Hematopoietic multipotent progenitor cell treated with erythropoietin and hydrocortisone succinate and interleukin-3 and kit ligand, for 15 days (in vitro differentiated cells): ENCODE results near the gene CDRT4.
A peak's percentile ranks its signal among the peaks of the same experiment; 100 is the strongest.
"Not testable (repeated sequence)": the region's sequence is repeated elsewhere in the genome, so short reads cannot be mapped to it uniquely, and the experiment has no call there.

Source experiments
- DNase-seq: peaks from one replicate; pipeline ENCODE4 v3.0.0-alpha.2; 2015; ENCODE audit warnings: low spot score

Gene CDRT4

DNA sequence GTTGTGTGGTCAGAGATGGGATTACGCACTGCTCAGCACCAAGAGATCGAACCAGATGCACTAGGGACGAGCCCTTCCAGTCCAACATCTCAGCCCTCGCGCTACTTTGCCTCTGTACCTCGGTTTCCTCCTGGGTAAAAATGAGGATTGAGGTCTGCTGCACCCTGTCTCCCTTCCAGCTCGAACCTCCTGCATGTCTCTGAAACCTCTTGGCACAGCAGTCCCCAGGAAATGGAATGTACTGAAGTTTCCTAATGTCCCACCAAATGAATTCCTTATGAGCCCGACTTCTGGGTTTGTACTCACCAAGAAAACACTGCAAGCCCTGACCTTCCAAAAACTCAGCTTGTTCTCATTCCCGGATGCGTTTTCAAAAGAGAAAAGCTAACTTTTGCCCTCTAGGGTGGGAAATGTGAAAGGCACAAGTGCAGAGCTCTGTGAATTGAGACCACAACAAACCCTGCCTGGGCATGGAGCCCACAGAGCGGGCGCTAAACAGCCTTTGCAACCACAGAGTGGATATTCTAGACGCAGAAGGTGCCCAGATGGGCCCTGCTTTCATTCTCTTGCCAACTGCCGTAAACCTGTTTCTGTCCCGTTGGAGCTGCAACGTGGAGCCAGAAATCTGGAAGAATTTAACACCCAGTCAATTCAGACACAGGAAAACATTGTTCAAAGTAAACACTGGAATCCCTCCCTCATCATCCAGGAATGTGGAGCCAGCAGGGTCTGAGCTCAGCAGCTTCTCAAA is 10.3 kb downstream of the CDRT4 start:
- no peak for DNase-seq

GRCh38 chr17:15456496-15456895 is 10.9 kb downstream of the CDRT4 start:
- DNase-seq, result no peak

- DNase-seq, result no peak
These were observed 13.1 kb downstream of the CDRT4 start for GRCh38 chr17:15454346-15454745.

DNA sequence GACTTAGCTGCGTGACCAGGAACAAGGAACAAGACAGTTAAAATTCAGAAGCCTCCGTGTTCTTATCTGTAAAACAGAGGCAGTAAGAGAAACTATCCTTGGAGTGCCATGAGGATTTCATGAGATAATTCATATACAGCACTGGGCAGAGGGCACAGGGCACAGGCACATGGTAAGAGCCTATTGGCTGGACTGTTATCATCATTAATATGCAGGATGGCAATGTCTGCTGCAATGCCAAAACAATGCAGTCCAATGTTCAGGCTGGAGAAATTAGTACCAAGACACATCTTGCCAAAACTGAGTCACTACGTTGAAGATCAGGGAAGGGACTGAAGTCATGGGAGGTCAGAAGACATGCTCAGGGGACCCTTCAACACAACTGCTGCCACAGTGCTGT is 13.6 kb downstream of the CDRT4 start:
- no peak for DNase-seq

GRCh38 chr17:15453246-15453645 is 14.2 kb downstream of the CDRT4 start:
- no peak for DNase-seq

- DNase-seq, result no peak
These were observed 14.7 kb downstream of the CDRT4 start for GRCh38 chr17:15452746-15453145.

- DNase-seq, result no peak
These were observed 15.7 kb downstream of the CDRT4 start for GRCh38 chr17:15451680-15452079.

- DNase-seq, result no peak
These were observed 18.9 kb downstream of the CDRT4 start for GRCh38 chr17:15448580-15448956.

- DNase-seq, result no peak
These were observed 19.4 kb downstream of the CDRT4 start for GRCh38 chr17:15447928-15448579.

- DNase-seq, result peak; percentile 11
These were observed 21.4 kb downstream of the CDRT4 start for GRCh38 chr17:15446036-15446435.

DNA sequence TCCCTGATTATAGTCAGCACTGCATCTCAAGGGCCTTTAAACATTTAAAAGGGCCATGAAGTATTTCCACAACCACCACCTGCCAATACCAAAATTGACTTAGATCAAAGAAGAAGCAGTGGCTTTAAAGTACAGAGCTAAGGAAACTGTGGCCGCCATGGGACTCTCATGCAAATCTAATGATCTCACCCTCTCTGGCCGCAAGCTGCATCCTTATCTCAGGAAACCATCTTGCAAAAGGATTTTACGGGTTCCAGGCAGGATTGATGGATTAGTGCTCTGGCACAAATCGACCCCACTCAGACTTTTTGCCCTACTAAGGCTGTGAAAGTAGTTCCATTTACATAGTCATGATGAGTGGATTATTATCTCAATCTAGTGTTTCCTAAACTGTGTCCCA is 22.6 kb downstream of the CDRT4 start:
- DNase-seq, result no peak

GRCh38 chr17:15442311-15443180 is 24.9 kb downstream of the CDRT4 start:
- DNase-seq, result no peak

DNA sequence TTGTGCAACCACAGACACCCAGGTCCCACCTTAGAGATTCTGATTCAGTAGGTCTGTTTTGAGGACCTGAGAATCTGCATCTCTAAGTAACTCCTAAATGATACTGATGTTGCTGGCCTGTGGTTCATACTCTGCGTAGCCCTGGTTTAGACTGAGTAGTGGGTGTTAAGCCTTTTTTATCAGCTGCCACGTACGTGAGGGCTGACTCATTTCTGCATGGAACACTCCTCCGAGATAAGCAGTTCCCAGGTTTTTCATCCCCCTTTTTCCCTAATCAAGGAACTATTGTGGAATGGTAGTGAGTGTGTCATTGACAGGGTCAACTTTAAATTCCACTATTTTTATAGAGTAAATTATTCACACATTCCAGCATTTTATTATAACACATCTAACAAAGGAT is 26.1 kb downstream of the CDRT4 start:
- DNase-seq, result no peak

DNA sequence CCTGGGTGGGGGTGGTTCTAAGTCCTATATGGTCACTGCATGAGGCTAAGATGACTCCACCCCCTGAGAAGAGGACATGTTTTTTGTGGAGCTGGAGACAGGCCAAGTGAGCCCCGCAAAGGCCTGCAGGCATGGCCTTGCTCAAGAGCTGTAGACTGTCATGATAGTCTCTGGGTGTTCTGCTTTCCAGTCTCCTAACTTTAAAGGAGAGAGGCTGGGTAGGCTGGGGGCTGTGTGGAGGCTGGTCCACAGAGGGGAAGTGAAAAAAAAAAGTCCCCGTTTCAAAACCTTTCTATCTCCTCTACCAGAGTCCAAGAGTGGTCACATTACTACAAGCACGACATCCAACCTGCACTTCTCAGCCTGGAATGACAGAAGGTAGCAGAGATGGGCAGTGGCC is 27.1 kb downstream of the CDRT4 start:
- no peak for DNase-seq

DNA sequence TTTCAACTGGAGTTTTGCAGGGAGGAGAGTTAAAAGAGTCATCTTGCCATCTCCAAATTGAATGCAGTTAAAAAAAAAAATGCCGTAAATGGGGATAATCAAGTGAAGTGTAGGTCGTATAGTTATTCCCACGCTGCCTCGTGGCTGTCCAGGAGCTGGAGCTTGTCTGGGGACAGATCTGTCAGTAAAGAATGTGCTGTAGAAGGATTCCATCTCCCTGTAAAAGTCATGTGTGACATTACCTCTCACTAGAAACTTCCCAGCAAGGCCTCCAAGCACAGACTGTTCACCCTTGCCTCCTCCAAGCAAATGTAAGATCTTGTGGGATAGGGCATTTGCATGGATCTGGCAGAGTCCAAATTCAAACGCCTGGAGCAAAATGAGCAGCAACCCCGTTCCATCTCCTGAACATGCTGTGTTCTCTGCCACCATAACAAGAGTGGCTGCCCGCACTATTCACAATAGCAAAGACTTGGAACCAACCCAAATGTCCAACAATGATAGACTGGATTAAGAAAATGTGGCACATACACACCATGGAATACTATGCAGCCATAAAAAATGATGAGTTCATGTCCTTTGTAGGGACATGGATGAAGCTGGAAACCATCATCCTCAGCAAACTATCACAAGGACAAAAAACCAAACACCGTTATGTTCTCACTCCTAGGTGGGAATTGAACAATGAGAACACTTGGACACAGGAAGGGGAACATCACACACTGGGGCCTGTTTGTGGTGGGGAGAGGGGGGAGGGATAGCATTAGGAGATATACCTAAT is 28.0 kb downstream of the CDRT4 start:
- DNase-seq, result not testable (repeated sequence)

DNA sequence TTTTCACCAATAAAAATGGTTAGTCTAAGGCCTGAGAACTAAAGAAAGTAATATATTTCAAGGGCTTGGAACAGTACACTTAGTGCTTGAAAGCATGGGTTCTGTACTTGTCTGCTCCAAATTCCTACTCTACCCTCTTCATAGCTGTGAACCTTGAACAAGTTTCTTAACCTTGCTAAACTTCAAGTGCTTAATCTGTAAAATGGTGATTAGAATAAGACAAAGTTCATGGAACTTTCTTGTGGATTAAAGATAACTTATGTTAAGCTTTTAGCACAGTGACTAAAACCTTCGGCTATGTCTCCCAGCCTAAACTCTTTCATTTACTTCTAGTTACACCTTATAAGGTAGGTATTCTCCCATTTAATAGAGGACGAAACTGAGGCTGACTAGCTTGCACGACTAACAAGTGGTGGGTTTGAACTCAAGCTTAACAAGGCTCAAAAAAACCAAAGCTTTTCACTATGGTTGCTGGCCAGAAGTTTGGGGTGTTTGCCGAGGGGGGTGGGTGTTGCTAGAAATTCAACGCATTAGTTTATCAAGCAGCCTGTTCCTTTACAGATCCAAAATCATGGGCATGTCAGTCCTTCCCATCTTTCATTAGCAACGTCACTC is 28.8 kb downstream of the CDRT4 start:
- DNase-seq, result no peak

DNA sequence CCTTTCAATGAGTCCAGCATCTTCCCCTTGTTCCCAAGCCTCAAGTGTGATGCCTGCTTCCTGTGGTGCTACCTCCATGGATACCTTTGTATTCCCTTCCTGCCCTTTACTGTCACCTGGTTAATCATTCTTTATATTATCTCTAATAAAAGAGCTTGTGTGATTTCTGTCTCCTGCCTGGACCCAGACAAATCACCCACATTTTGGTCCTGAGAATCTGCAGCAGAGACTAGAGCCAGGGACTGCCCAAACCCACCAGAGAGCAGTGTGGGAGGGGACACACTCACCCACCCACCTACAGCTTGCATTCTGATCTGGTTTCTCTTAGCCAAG is 30.2 kb downstream of the CDRT4 start:
- no peak for DNase-seq

DNA sequence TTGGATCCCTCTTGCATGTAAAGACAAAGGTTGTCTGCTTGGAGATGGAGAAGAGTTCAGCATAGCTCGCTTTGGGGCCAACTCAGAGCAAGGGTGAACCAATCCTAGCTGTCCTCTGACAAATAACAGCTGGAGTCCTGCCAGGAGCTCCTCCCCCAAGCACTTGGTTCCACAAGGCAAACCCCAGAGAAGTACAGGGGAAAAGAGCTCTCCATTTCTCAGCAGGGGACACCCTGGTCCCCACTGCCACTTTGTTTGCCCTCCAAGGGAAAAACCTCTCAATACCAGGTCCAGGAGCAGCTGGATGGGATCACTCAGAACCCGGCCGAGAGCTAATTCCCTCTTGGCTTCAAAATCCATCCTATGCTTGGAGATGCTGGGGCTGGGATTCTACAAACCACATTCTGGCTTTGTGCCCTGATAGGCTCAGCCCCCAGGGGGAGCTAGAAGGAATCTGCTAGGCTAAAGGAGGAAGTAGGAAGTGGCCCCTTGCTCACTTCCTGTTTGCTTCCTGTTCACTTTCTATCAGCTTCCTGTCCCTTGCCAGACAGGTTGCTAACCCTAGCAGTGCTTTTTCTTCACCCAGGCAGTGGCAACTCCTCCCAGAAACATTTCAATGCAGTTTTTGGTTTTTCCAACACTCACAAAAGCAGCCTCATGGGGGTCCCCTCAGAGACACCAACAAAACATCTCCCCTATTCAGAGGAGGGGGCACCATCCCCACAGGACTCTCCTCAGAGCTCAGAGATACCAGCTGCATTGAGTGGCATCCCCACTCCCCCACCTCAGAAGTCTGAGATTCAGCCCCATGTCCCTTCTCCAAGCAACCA is 30.7 kb downstream of the CDRT4 start:
- DNase-seq, result peak; percentile 48

DNA sequence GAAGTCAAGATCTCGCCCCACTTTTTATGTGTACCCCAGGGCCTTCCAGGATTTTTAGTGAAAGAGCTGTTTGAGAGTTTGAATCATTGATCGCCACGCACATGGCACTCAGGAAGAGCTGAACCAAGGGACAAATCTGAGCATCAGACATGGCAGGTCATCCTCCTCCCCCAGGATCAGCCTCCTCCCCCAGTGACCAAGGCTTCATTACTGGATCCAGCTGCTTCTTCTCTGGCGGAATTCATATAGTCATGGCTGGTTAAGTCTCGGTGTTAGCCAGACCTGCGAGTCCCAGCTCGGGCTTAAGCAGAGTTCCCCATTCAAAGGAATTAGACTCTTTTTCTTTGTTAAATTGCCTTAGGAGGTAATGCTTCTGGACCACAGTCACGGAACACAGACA is 32.5 kb downstream of the CDRT4 start:
- no peak for DNase-seq

GRCh38 chr17:15432807-15433611 is 34.4 kb downstream of the CDRT4 start:
- DNase-seq, result no peak
